Loucy (cell line): ENCODE measurements around the gene PLEKHH1.

ENCODE experiments used
- H2AFZ ChIP-seq: fragments of 200-600 bp; sonication (generic); 2 replicates; pipeline ENCODE4 v1.6.0; 2016; ENCODE audit warnings: antibody characterized with exemption, mild to moderate bottlenecking, low read length, moderate library complexity
- H3F3A ChIP-seq: fragments of 200-600 bp; 2 replicates; pipeline ENCODE4 v1.6.0; 2016; ENCODE audit warnings: antibody characterized with exemption, low read depth, mild to moderate bottlenecking
- H3K27me3 ChIP-seq: fragments of 200-600 bp; sonication (generic); 2 replicates; pipeline ENCODE4 v1.6.1; 2014; ENCODE audit warnings: low read length, mild to moderate bottlenecking; ENCODE audit not compliant: insufficient read depth, poor library complexity, severe bottlenecking
- H3K36me3 ChIP-seq: fragments of 200-600 bp; sonication (generic); 2 replicates; pipeline ENCODE4 v1.6.1; 2016; ENCODE audit warnings: low read length; ENCODE audit not compliant: insufficient read depth
- H3K4me1 ChIP-seq: fragments of 200-600 bp; sonication (generic); 2 replicates; pipeline ENCODE4 v1.5.1; 2014; ENCODE audit warnings: low read length, mild to moderate bottlenecking; ENCODE audit not compliant: insufficient read depth, poor library complexity, severe bottlenecking
- H3K4me2 ChIP-seq: fragments of 200-600 bp; sonication (generic); 2 replicates; pipeline ENCODE4 v1.6.0; 2014; ENCODE audit warnings: antibody characterized with exemption, low read length, low read depth, mild to moderate bottlenecking; ENCODE audit not compliant: poor library complexity, severe bottlenecking
- H3K4me3 ChIP-seq: fragments of 200-600 bp; sonication (generic); 2 replicates; pipeline ENCODE4 v1.5.1; 2014; ENCODE audit warnings: low read length, mild to moderate bottlenecking, mixed read lengths; ENCODE audit not compliant: poor library complexity, severe bottlenecking
- H3K79me2 ChIP-seq: fragments of 200-600 bp; sonication (generic); 2 replicates; pipeline ENCODE4 v1.6.1; 2014; ENCODE audit warnings: low read length; ENCODE audit not compliant: insufficient read depth
- H3K9ac ChIP-seq: fragments of 200-600 bp; sonication (generic); 2 replicates; pipeline ENCODE4 v1.6.0; 2014; ENCODE audit warnings: mild to moderate bottlenecking, low read depth, low read length, moderate library complexity; ENCODE audit not compliant: poor library complexity, severe bottlenecking
- H3K9me2 ChIP-seq: fragments of 200-600 bp; sonication (generic); replicated peaks from 2 replicates; pipeline ENCODE4 v1.6.1; 2016; ENCODE audit warnings: low read depth, low read length, mixed read lengths
- H3K9me3 ChIP-seq: fragments of 200-600 bp; sonication (generic); 2 replicates; pipeline ENCODE4 v1.6.1; 2014; ENCODE audit warnings: mild to moderate bottlenecking, antibody characterized with exemption, low read length, low read depth; ENCODE audit not compliant: insufficient read depth
- H4K20me1 ChIP-seq: fragments of 200-600 bp; sonication (generic); 2 replicates; pipeline ENCODE4 v1.6.0; 2014; ENCODE audit warnings: antibody characterized with exemption, low read length, mild to moderate bottlenecking; ENCODE audit not compliant: insufficient read depth, poor library complexity, severe bottlenecking
- CTCF ChIP-seq: fragments of 200-600 bp; sonication (generic); conservative IDR thresholded peaks from 2 replicates; pipeline ENCODE4 v1.5.1; 2014; ENCODE audit warnings: mild to moderate bottlenecking, antibody characterized with exemption, low read length
- EZH2phosphoT487 ChIP-seq: fragments of 200-600 bp; IDR thresholded peaks from 2 replicates; pipeline ENCODE4 v1.6.1; 2018; ENCODE audit warnings: antibody characterized with exemption, mild to moderate bottlenecking, moderate library complexity, borderline replicate concordance

Gene PLEKHH1

GRCh38 chr14:67557656-67558055 lies 24.6 kb downstream of the PLEKHH1 start:
- H3K36me3 ChIP-seq = no peaks in the 10 kb centered on the region

GRCh38 chr14:67559639-67560038 lies 26.5 kb downstream of the PLEKHH1 start:
- H3K36me3 ChIP-seq = no peaks in the 10 kb centered on the region
- no peaks in the 10 kb centered on the region for H3K9me3 ChIP-seq

More at GRCh38 chr14:67557656-67558055, 24.6 kb downstream of the PLEKHH1 start:
- H4K20me1 ChIP-seq = no peaks in the 10 kb centered on the region
- no peaks in the 10 kb centered on the region for H3F3A ChIP-seq
- H3K27me3 ChIP-seq = no peaks in the 10 kb centered on the region
- H2AFZ ChIP-seq = no peak overlapping the region
- H3K9me3 ChIP-seq = no peaks in the 10 kb centered on the region
- no peak overlapping the region for H3K9ac ChIP-seq
- no peak overlapping the region for H3K4me2 ChIP-seq
- no peak overlapping the region for H3K4me3 ChIP-seq
- H3K79me2 ChIP-seq = no peaks in the 10 kb centered on the region
- TF ChIP-seq CTCF (no peak), EZH2phosphoT487 (no peak)
- H3K9me2 ChIP-seq = no peaks in the 10 kb centered on the region
- peaks cover 5% of the 10 kb centered on the region for H3K4me1 ChIP-seq

GRCh38 chr14:67562025-67562775 lies 29.1 kb downstream of the PLEKHH1 start:
- H3F3A ChIP-seq = no peaks in the 10 kb centered on the region
- H3K27me3 ChIP-seq = no peaks in the 10 kb centered on the region
- no peaks in the 10 kb centered on the region for H3K36me3 ChIP-seq
- TF ChIP-seq EZH2phosphoT487 (no peak), CTCF (no peak)
- H3K4me1 ChIP-seq = peaks cover 5% of the 10 kb centered on the region
- no peak overlapping the region for H3K9ac ChIP-seq
- no peak overlapping the region for H2AFZ ChIP-seq
- no peaks in the 10 kb centered on the region for H3K9me3 ChIP-seq
- H3K79me2 ChIP-seq = no peaks in the 10 kb centered on the region
- H3K4me2 ChIP-seq = no peak overlapping the region
- H3K9me2 ChIP-seq = no peaks in the 10 kb centered on the region
- no peak overlapping the region for H3K4me3 ChIP-seq
- no peaks in the 10 kb centered on the region for H4K20me1 ChIP-seq

More at GRCh38 chr14:67559639-67560038, 26.5 kb downstream of the PLEKHH1 start:
- Histone ChIP-seq H3K9me2 (no peaks in the 10 kb centered on the region), H2AFZ (no peak overlapping the region), H3K4me2 (no peak overlapping the region), H3K79me2 (no peaks in the 10 kb centered on the region), H3K4me3 (no peak overlapping the region), H3K4me1 (peaks cover 5% of the 10 kb centered on the region), H3K27me3 (no peaks in the 10 kb centered on the region), H3K9ac (no peak overlapping the region), H3F3A (no peaks in the 10 kb centered on the region), H4K20me1 (no peaks in the 10 kb centered on the region)
- TF ChIP-seq CTCF (no peak), EZH2phosphoT487 (no peak)
